GM12878 (cell line): ENCODE results near the gene RRP15. TPM values are rescaled to one million over a fixed set of nuclear protein-coding genes. Genes with fewer than 3 reads are reported as not detected.

Experiments
- ATAC-seq: fragments of 200-7000 bp; cut with Tn5 transposase; 3 replicates; pipeline ENCODE4 v1.9.1; 2020; ENCODE audit warnings: mild to moderate bottlenecking, moderate library complexity
- BruUV-seq: library from RNA; stranded (reverse); fragments of 400-500 nt; replicated peaks from 2 replicates; lab custom pipeline; 2021; lab: Mats Ljungman, UMichigan
- CTCF ChIA-PET: fragments of 300-600 bp; sonication (Branson Sonifier 250); formaldehyde crosslinking; extraction: SDS; loops from one replicate; lab custom pipeline; 2021; ENCODE audit warnings: inconsistent platforms; lab: Yijun Ruan, JAX
- POLR2A ChIA-PET: fragments of 350-600 bp; formaldehyde crosslinking; extraction: SDS; loops from one replicate; lab custom pipeline; 2021; ENCODE audit warnings: inconsistent platforms; lab: Charles Lee
- RAD21 ChIA-PET: fragments of 300-600 bp; sonication (Branson Sonifier 250); formaldehyde crosslinking; loops from one replicate; lab custom pipeline; 2023; ENCODE audit warnings: antibody characterized with exemption; ENCODE audit not compliant: unreplicated experiment; lab: Charles Lee
- SMC1A ChIA-PET: fragments of 300-600 bp; sonication (Branson Sonifier 250); formaldehyde crosslinking; loops from one replicate; lab custom pipeline; 2023; ENCODE audit not compliant: unreplicated experiment, uncharacterized antibody; lab: Charles Lee
- DNase-seq: peaks from one replicate; pipeline ENCODE4 v3.0.0-alpha.2; 2011; ENCODE audit warnings: low read depth, low spot score
- FAIRE-seq: peaks from 3 replicates; lab custom pipeline; 2011; peaks lifted over from hg19 to GRCh38; lab: Jason Lieb, UNC
- H2AFZ ChIP-seq: 2 replicates; pipeline ENCODE4 v1.6.0; 2011; ENCODE audit warnings: low read depth, low read length, control low read depth; ENCODE audit not compliant: control insufficient read depth
- H3K27ac ChIP-seq: 2 replicates; pipeline ENCODE4 v1.5.1; 2011; ENCODE audit warnings: control low read depth; ENCODE audit not compliant: control insufficient read depth, insufficient read depth
- H3K27me3 ChIP-seq, 2 experiments: replicated peaks in 1 of 2; 2 replicates each; pipeline versions ENCODE4 v1.6.0 to v1.6.1; 2011; ENCODE audit warnings: low read length in 1 of 2; ENCODE audit not compliant: control insufficient read depth in 2 of 2, insufficient read depth in 2 of 2
- H3K36me3 ChIP-seq, 2 experiments: 2 replicates each; pipeline ENCODE4 v1.5.1; 2011; ENCODE audit warnings: low read length in 1 of 2; ENCODE audit not compliant: control insufficient read depth in 2 of 2, insufficient read depth in 2 of 2
- H3K4me1 ChIP-seq: 2 replicates; pipeline ENCODE4 v1.6.1; 2011; ENCODE audit warnings: mild to moderate bottlenecking, low read length, moderate library complexity, mixed read lengths; ENCODE audit not compliant: control insufficient read depth, insufficient read depth
- H3K4me2 ChIP-seq: 2 replicates; pipeline ENCODE4 v1.6.0; 2011; ENCODE audit warnings: control low read depth; ENCODE audit not compliant: control insufficient read depth, insufficient read depth
- H3K4me3 ChIP-seq: fragments of 200-600 bp; sonication (generic); 2 replicates; pipeline ENCODE4 v1.5.1; 2016
- H3K79me2 ChIP-seq: 2 replicates; pipeline ENCODE4 v1.6.0; 2011; ENCODE audit warnings: low read length; ENCODE audit not compliant: control insufficient read depth, insufficient read depth
- H3K9ac ChIP-seq: 2 replicates; pipeline ENCODE4 v1.8.0; 2011; ENCODE audit warnings: low read length, control low read depth, mixed read lengths; ENCODE audit not compliant: control insufficient read depth, insufficient read depth
- H3K9me3 ChIP-seq: replicated peaks from 3 replicates; pipeline ENCODE4 v1.5.1; 2011; ENCODE audit warnings: mild to moderate bottlenecking, low read length; ENCODE audit not compliant: control insufficient read depth, insufficient read depth
- H4K20me1 ChIP-seq: 2 replicates; pipeline ENCODE4 v1.6.0; 2011; ENCODE audit not compliant: control insufficient read depth, insufficient read depth
- EGR1 ChIP-seq, 2 experiments: IDR thresholded peaks; 1 replicate in 1 of 2; 2 replicates in 1 of 2; pipeline ENCODE4 v1.6.1; 2011 to 2012; ENCODE audit warnings: low read depth in 2 of 2, low read length in 2 of 2, borderline replicate concordance in 1 of 2, mild to moderate bottlenecking in 1 of 2, moderate library complexity in 1 of 2
- FOXK2 ChIP-seq: fragments of 450-650 bp; IDR thresholded peaks from 2 replicates; pipeline ENCODE4 v1.6.1; 2017; ENCODE audit warnings: mild to moderate bottlenecking, moderate library complexity
- IRF4 ChIP-seq: IDR thresholded peaks from 2 replicates; pipeline ENCODE4 v1.6.1; 2011; ENCODE audit warnings: low read depth, low read length
- LARP7 ChIP-seq: fragments of 450-650 bp; IDR thresholded peaks from 2 replicates; pipeline ENCODE4 v1.6.1; 2017; ENCODE audit warnings: mild to moderate bottlenecking
- NR2C1 ChIP-seq: fragments of 450-650 bp; IDR thresholded peaks from 2 replicates; pipeline ENCODE4 v1.6.1; 2017; ENCODE audit warnings: antibody characterized with exemption, mild to moderate bottlenecking, moderate library complexity
- RELA ChIP-seq: fragments of 450-650 bp; IDR thresholded peaks from 2 replicates; pipeline ENCODE4 v1.8.0; 2014; ENCODE audit warnings: borderline replicate concordance; ENCODE audit not compliant: partially characterized antibody
- SREBF1 ChIP-seq: IDR thresholded peaks from 2 replicates; pipeline ENCODE4 v1.6.1; 2012; ENCODE audit warnings: mild to moderate bottlenecking, low read length
- STAT3 ChIP-seq: IDR thresholded peaks from 2 replicates; pipeline ENCODE4 v1.6.1; 2011; ENCODE audit warnings: low read depth, low read length, improper control_type of control experiment
- TAF1 ChIP-seq: IDR thresholded peaks from 2 replicates; pipeline ENCODE4 v1.6.1; 2011; ENCODE audit warnings: mild to moderate bottlenecking, low read depth, low read length, borderline replicate concordance
- WGBS: methylation state at CpG from one replicate; pipeline ENCODE4 v1.1.6; 2016; ENCODE audit warnings: low lambda C conversion rate; ENCODE audit not compliant: insufficient replicate concordance, insufficient coverage; ENCODE audit errors: missing lambda C conversion rate; 5-methylcytosine and 5-hydroxymethylcytosine counted together
- in situ Hi-C: fragments of 300-500 bp; cut with MboI; formaldehyde crosslinking; loops from 9 replicates; pipeline ENCODE4 v1.14.3; 2018; ENCODE audit warnings: mixed read lengths
- intact Hi-C: fragments of 100-400 bp; cut with micrococcal nuclease; formaldehyde crosslinking; loops from one replicate; pipeline ENCODE4 v1.14.2; 2022; ENCODE audit not compliant: unreplicated experiment
- polyA plus RNA-seq, 11 experiments: library from polyadenylated mRNA; depleted of rRNA in 4 of 11; unstranded in 6 of 11; stranded (reverse) in 5 of 11; fragments of >200 nt; fragmentation: Nextera tagmentation in 4 of 11; fragmentation: Illumina TruSeq in 1 of 11; extraction: Ambion mirVana in 4 of 11; extraction: Trizol in 1 of 11; gene quantifications; 1 replicate in 1 of 11; 2 replicates in 10 of 11; pipeline versions ENCODE4 v1.2.1 to v1.2.3, GENCODE V29; 2011 to 2016; ENCODE audit warnings: inconsistent platforms in 2 of 11, missing spikeins in 2 of 11, low read depth in 1 of 11
- total RNA-seq, 4 experiments: library from RNA; depleted of rRNA in 3 of 4; stranded (reverse); fragments of >200 nt in 3 of 4; fragmentation: Illumina TruSeq in 1 of 4; extraction: Trizol in 1 of 4; gene quantifications; 2 replicates each; pipeline versions ENCODE4 v1.2.1 to v1.2.3, GENCODE V29; 2013 to 2021
- TF ChIP-seq, protein P1 (sequence below): fragments of 450-650 bp; IDR thresholded peaks from 2 replicates; pipeline ENCODE4 v1.6.1; 2016; ENCODE audit warnings: mild to moderate bottlenecking
- TF ChIP-seq, protein P2 (sequence below): IDR thresholded peaks from 2 replicates; pipeline ENCODE4 v1.6.1; 2012; ENCODE audit warnings: low read depth, low read length, improper control_type of control experiment
- TF ChIP-seq, protein P3 (sequence below): fragments of 450-650 bp; IDR thresholded peaks from 2 replicates; pipeline ENCODE4 v1.6.1; 2016; ENCODE audit warnings: mild to moderate bottlenecking, moderate library complexity, borderline replicate concordance

The RRP15 gene
- total and polyA plus RNA-seq, 10 of the 15 experiments (the other 5 are each of a cell fraction or from before 2014, with no cell fraction given), result 5.6 to 37.8 (median 19.1) TPM

DNA sequence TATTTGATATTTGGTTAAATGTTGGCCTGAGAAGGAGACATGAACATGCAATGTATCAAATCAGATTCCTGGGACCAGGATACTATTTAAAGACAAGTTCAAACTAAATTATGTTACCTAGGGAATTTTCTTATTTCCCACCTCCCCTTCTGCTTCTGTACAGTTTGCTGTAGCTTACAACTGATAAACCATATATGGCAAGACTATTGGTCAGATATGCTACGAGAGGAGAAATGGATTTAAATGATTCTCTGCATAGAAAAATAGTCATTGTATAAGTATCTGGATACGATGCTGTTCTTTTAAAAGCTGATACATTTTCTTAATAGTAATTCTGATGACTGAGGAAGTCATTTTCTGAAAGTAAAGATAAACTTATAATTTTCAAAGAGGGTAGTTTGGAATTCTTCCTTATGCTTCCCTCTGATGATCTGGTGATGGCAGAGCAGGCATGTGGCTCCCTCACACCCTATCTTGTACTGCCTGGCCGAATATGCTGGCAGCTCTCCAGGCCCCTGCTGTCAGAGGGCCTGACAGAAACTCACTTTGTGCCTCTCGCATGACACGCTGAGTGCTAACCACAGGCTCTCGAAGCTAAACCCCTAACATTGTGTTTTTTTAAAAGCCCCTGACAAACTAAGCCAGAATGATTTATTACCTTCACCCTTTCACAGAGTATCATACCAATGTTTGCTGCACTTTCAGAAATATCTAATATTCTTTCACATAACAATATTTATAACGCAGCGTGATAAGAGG, 19.4 kb downstream of the RRP15 start (continued):
- TF ChIP-seq EGR1 (IDR thresholded peaks at IDR 0.05; ENCODE audit: borderline replicate concordance in 1 of 2, low read depth in 2 of 2, low read length in 2 of 2) (no peak), SREBF1 (no peak), LARP7 (no peak), NR2C1 (no peak), TAF1 (no peak), RELA (no peak)
- TF ChIP-seq, all 136 proteins: peak for 5

DNA sequence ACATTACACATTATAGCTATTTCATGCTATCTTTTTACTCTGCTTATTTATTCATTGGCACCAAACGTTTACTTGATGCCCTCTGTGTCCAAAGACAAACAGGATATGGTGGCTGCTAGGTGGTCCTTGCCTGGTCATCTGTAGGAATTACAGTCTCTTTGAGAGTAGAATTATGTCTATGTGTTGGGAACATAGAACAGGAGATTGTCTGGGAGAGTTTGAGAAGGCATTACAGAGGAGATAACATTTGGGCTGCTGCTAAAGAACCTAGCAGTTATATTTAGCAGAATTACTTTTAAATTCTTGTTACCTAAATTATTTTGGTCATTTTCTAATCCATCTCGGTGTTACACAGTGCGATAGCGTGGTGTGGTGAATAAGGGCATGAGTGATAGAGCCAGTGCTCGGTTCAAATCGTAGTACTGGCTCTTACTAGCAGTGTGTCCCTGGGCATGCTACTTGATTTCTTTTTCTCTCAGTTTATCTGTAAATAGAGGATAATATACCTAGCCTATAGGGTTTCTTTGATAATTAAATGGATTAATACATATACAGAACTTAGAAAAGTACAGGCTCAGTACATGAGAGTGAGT, 20.5 kb downstream of the RRP15 start:
- no peak overlapping the region for H3K9ac ChIP-seq
- WGBS, result 96% methylated on average over 6 of the region's 6 CpGs
- SMC1A ChIA-PET, result interaction anchor here (0.6 kb wide), 1 partner anchor 86 kb away, joined by 3 read pairs; no protein-coding TSS in a partner anchor

More for the DNA sequence above, 20.5 kb downstream of the RRP15 start:
- intact Hi-C loops (no loop called here), in situ Hi-C loops (no loop called here)
- Histone ChIP-seq H3K4me2 (no peak overlapping the region), H3K4me3 (no peak overlapping the region), H3K4me1 (no peaks in the 10 kb centered on the region), H3K36me3 (peaks cover 0 to 4% of the 10 kb centered on the region in 2 experiments; a peak in 2 of 4 replicates), H3K27me3 (no peaks in the 10 kb centered on the region), H4K20me1 (no peaks in the 10 kb centered on the region), H3K27ac (no peak overlapping the region), H2AFZ (no peak overlapping the region), H3K9me3 (no peaks in the 10 kb centered on the region), H3K79me2 (no peaks in the 10 kb centered on the region)
- DNase-seq (no peak), ATAC-seq (no peak), FAIRE-seq (no peak)
- ChIA-PET CTCF (no interaction called here), RAD21 (interaction anchor here (1.2 kb wide), 1 partner anchor 22 kb away, joined by 3 read pairs; no protein-coding TSS in a partner anchor), POLR2A (no interaction called here)
- BruUV-seq, result no TSS peak
- TF ChIP-seq, protein P1, sequence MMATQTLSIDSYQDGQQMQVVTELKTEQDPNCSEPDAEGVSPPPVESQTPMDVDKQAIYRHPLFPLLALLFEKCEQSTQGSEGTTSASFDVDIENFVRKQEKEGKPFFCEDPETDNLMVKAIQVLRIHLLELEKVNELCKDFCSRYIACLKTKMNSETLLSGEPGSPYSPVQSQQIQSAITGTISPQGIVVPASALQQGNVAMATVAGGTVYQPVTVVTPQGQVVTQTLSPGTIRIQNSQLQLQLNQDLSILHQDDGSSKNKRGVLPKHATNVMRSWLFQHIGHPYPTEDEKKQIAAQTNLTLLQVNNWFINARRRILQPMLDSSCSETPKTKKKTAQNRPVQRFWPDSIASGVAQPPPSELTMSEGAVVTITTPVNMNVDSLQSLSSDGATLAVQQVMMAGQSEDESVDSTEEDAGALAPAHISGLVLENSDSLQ, result no peak
- TF ChIP-seq FOXK2, result no peak
- TF ChIP-seq STAT3, result no peak
- TF ChIP-seq IRF4, result no peak
- TF ChIP-seq, protein P2, sequence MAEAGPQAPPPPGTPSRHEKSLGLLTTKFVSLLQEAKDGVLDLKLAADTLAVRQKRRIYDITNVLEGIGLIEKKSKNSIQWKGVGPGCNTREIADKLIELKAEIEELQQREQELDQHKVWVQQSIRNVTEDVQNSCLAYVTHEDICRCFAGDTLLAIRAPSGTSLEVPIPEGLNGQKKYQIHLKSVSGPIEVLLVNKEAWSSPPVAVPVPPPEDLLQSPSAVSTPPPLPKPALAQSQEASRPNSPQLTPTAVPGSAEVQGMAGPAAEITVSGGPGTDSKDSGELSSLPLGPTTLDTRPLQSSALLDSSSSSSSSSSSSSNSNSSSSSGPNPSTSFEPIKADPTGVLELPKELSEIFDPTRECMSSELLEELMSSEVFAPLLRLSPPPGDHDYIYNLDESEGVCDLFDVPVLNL, result no peak
- TF ChIP-seq, protein P3, sequence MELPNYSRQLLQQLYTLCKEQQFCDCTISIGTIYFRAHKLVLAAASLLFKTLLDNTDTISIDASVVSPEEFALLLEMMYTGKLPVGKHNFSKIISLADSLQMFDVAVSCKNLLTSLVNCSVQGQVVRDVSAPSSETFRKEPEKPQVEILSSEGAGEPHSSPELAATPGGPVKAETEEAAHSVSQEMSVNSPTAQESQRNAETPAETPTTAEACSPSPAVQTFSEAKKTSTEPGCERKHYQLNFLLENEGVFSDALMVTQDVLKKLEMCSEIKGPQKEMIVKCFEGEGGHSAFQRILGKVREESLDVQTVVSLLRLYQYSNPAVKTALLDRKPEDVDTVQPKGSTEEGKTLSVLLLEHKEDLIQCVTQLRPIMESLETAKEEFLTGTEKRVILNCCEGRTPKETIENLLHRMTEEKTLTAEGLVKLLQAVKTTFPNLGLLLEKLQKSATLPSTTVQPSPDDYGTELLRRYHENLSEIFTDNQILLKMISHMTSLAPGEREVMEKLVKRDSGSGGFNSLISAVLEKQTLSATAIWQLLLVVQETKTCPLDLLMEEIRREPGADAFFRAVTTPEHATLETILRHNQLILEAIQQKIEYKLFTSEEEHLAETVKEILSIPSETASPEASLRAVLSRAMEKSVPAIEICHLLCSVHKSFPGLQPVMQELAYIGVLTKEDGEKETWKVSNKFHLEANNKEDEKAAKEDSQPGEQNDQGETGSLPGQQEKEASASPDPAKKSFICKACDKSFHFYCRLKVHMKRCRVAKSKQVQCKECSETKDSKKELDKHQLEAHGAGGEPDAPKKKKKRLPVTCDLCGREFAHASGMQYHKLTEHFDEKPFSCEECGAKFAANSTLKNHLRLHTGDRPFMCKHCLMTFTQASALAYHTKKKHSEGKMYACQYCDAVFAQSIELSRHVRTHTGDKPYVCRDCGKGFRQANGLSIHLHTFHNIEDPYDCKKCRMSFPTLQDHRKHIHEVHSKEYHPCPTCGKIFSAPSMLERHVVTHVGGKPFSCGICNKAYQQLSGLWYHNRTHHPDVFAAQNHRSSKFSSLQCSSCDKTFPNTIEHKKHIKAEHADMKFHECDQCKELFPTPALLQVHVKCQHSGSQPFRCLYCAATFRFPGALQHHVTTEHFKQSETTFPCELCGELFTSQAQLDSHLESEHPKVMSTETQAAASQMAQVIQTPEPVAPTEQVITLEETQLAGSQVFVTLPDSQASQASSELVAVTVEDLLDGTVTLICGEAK, result no peak
